ENCODE measurements around the gene LMCD1. TPM values are rescaled to one million over a fixed set of nuclear protein-coding genes. Genes with fewer than 3 reads are reported as not detected.

LMCD1 gene
- total and polyA plus RNA-seq, 2 donors (not counting 1 experiment from before 2014, with no cell fraction given) = 60.1 to 137 TPM

- Histone ChIP-seq H3K4me1 (ENCODE audit: control insufficient read depth, extremely low read depth, insufficient read depth, low read length) (peaks cover 10% of the 10 kb centered on the region), H3K4me2 (ENCODE audit: extremely low read depth, insufficient read depth, low read length) (no peak overlapping the region), H3K9me3 (ENCODE audit: control insufficient read depth, insufficient read depth, low read depth, low read length) (no peaks in the 10 kb centered on the region), H3K27me3 (ENCODE audit: control insufficient read depth, insufficient read depth, low read length) (no peaks in the 10 kb centered on the region), H2AFZ (ENCODE audit: low read length) (no peak overlapping the region), H3K4me3 (replicated peaks in 1 of 4; ENCODE audit: control extremely low read depth in 1 of 4, insufficient read depth in 1 of 4, low read depth in 3 of 4, low read length in 4 of 4) (no peak overlapping the region), H3K27ac (ENCODE audit: insufficient read depth, low read length) (no peak overlapping the region), H3K9ac (ENCODE audit: insufficient read depth, low read length) (no peak overlapping the region), H4K20me1 (ENCODE audit: control insufficient read depth, extremely low read depth, insufficient read depth, low read length) (no peaks in the 10 kb centered on the region), H3K36me3 (ENCODE audit: control insufficient read depth, insufficient read depth, low read length) (no peaks in the 10 kb centered on the region), H3K79me2 (ENCODE audit: control insufficient read depth, insufficient read depth, low read length) (no peaks in the 10 kb centered on the region)
- peak in 1 of 2 donors; percentile 31 for DNase-seq (ENCODE audit: low read depth in 2 of 2)
- TF ChIP-seq EZH2 (IDR thresholded peaks at IDR 0.05; ENCODE audit: low read length, missing control alignments) (no peak), CTCF (conservative IDR thresholded peaks at IDR 0.05 in 1 of 2, IDR thresholded peaks at IDR 0.05 in 1 of 2; ENCODE audit: low read depth in 1 of 2, low read length in 2 of 2) (no peak)
Observed at GRCh38 chr3:8491271-8492144, 10.1 kb upstream of the LMCD1 start.

- Histone ChIP-seq H3K9ac (ENCODE audit: insufficient read depth, low read length) (no peak overlapping the region), H3K79me2 (ENCODE audit: control insufficient read depth, insufficient read depth, low read length) (no peaks in the 10 kb centered on the region), H3K4me1 (ENCODE audit: control insufficient read depth, extremely low read depth, insufficient read depth, low read length) (peaks cover 10% of the 10 kb centered on the region), H2AFZ (ENCODE audit: low read length) (no peak overlapping the region), H3K4me3 (replicated peaks in 1 of 4; ENCODE audit: control extremely low read depth in 1 of 4, insufficient read depth in 1 of 4, low read depth in 3 of 4, low read length in 4 of 4) (no peak overlapping the region), H3K27ac (ENCODE audit: insufficient read depth, low read length) (no peak overlapping the region), H3K36me3 (ENCODE audit: control insufficient read depth, insufficient read depth, low read length) (no peaks in the 10 kb centered on the region), H3K9me3 (ENCODE audit: control insufficient read depth, insufficient read depth, low read depth, low read length) (no peaks in the 10 kb centered on the region), H3K27me3 (ENCODE audit: control insufficient read depth, insufficient read depth, low read length) (no peaks in the 10 kb centered on the region), H4K20me1 (ENCODE audit: control insufficient read depth, extremely low read depth, insufficient read depth, low read length) (no peaks in the 10 kb centered on the region), H3K4me2 (ENCODE audit: extremely low read depth, insufficient read depth, low read length) (no peak overlapping the region)
- DNase-seq (ENCODE audit: low read depth in 2 of 2) = peak in 1 of 2 donors; percentile 77
- TF ChIP-seq CTCF (conservative IDR thresholded peaks at IDR 0.05 in 1 of 2, IDR thresholded peaks at IDR 0.05 in 1 of 2; ENCODE audit: low read depth in 1 of 2, low read length in 2 of 2) (no peak), EZH2 (IDR thresholded peaks at IDR 0.05; ENCODE audit: low read length, missing control alignments) (no peak)
Observed at GRCh38 chr3:8492744-8493511, 8.7 kb upstream of the LMCD1 start.

- no peaks in the 10 kb centered on the region for H3K79me2 ChIP-seq (ENCODE audit: control insufficient read depth, insufficient read depth, low read length)
- H3K36me3 ChIP-seq (ENCODE audit: control insufficient read depth, insufficient read depth, low read length) = no peaks in the 10 kb centered on the region
- no peaks in the 10 kb centered on the region for H4K20me1 ChIP-seq (ENCODE audit: control insufficient read depth, extremely low read depth, insufficient read depth, low read length)
- H2AFZ ChIP-seq (ENCODE audit: low read length) = no peak overlapping the region
- no peak overlapping the region for H3K27ac ChIP-seq (ENCODE audit: insufficient read depth, low read length)
- H3K9me3 ChIP-seq (ENCODE audit: control insufficient read depth, insufficient read depth, low read depth, low read length) = no peaks in the 10 kb centered on the region
- TF ChIP-seq EZH2 (IDR thresholded peaks at IDR 0.05; ENCODE audit: low read length, missing control alignments) = no peak
- TF ChIP-seq CTCF (conservative IDR thresholded peaks at IDR 0.05 in 1 of 2, IDR thresholded peaks at IDR 0.05 in 1 of 2; ENCODE audit: low read depth in 1 of 2, low read length in 2 of 2) = no peak
- H3K4me2 ChIP-seq (ENCODE audit: extremely low read depth, insufficient read depth, low read length) = no peak overlapping the region
- no peak overlapping the region for H3K9ac ChIP-seq (ENCODE audit: insufficient read depth, low read length)
- peaks cover 10% of the 10 kb centered on the region for H3K4me1 ChIP-seq (ENCODE audit: control insufficient read depth, extremely low read depth, insufficient read depth, low read length)
- no peak overlapping the region for H3K4me3 ChIP-seq (replicated peaks in 1 of 4; ENCODE audit: control extremely low read depth in 1 of 4, insufficient read depth in 1 of 4, low read depth in 3 of 4, low read length in 4 of 4)
- no peak for DNase-seq (ENCODE audit: low read depth in 2 of 2)
- no peaks in the 10 kb centered on the region for H3K27me3 ChIP-seq (ENCODE audit: control insufficient read depth, insufficient read depth, low read length)
Observed at GRCh38 chr3:8493744-8494143, 7.9 kb upstream of the LMCD1 start.
